ENCODE data around the gene PARP14. TPM values are rescaled to one million over a fixed set of nuclear protein-coding genes. Genes with fewer than 3 reads are reported as not detected.

The PARP14 gene
- total RNA-seq, 1 experiment from 2014 or later, result 33.3 TPM

- Histone ChIP-seq H3K79me2 (ENCODE audit: low read depth) (no peaks in the 10 kb centered on the region), H3K4me3 (no peak overlapping the region), H4K20me1 (ENCODE audit: insufficient read depth) (no peaks in the 10 kb centered on the region), H3K4me2 (no peak overlapping the region), H3K27ac (no peak overlapping the region), H3K4me1 (replicated peaks; ENCODE audit: insufficient read depth) (no peaks in the 10 kb centered on the region), H3K9me3 (ENCODE audit: insufficient read depth, low read depth) (no peaks in the 10 kb centered on the region), H3K27me3 (ENCODE audit: insufficient read depth, low read depth) (no peaks in the 10 kb centered on the region), H3K36me3 (ENCODE audit: low read depth) (no peaks in the 10 kb centered on the region), H3F3A (ENCODE audit: insufficient read depth, low read depth) (no peaks in the 10 kb centered on the region), H3K9me2 (ENCODE audit: insufficient read depth) (no peaks in the 10 kb centered on the region), H2AFZ (no peak overlapping the region)
- no peak for TF ChIP-seq EZH2 (IDR thresholded peaks at IDR 0.05; ENCODE audit: low read depth)
- TF ChIP-seq, protein P1, sequence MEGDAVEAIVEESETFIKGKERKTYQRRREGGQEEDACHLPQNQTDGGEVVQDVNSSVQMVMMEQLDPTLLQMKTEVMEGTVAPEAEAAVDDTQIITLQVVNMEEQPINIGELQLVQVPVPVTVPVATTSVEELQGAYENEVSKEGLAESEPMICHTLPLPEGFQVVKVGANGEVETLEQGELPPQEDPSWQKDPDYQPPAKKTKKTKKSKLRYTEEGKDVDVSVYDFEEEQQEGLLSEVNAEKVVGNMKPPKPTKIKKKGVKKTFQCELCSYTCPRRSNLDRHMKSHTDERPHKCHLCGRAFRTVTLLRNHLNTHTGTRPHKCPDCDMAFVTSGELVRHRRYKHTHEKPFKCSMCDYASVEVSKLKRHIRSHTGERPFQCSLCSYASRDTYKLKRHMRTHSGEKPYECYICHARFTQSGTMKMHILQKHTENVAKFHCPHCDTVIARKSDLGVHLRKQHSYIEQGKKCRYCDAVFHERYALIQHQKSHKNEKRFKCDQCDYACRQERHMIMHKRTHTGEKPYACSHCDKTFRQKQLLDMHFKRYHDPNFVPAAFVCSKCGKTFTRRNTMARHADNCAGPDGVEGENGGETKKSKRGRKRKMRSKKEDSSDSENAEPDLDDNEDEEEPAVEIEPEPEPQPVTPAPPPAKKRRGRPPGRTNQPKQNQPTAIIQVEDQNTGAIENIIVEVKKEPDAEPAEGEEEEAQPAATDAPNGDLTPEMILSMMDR (conservative IDR thresholded peaks at IDR 0.05), result no peak
- POLR2A ChIA-PET (ENCODE audit: unreplicated experiment), result interaction anchor here (0.6 kb wide), 1 partner anchor 401 kb away, joined by 3 read pairs; no protein-coding TSS in a partner anchor
- intact Hi-C loops (cut with micrococcal nuclease; ENCODE audit: unreplicated experiment), result no loop called here
- no TSS peak for BruUV-seq (replicated peaks)
- CTCF ChIA-PET, result interaction anchor here (0.6 kb wide), 1 partner anchor 18 kb away, joined by 7 read pairs; no protein-coding TSS in a partner anchor
- DNase-seq, result no peak
Measured at GRCh38 chr3:122774564-122774963, 93.9 kb downstream of the PARP14 start.

DNA sequence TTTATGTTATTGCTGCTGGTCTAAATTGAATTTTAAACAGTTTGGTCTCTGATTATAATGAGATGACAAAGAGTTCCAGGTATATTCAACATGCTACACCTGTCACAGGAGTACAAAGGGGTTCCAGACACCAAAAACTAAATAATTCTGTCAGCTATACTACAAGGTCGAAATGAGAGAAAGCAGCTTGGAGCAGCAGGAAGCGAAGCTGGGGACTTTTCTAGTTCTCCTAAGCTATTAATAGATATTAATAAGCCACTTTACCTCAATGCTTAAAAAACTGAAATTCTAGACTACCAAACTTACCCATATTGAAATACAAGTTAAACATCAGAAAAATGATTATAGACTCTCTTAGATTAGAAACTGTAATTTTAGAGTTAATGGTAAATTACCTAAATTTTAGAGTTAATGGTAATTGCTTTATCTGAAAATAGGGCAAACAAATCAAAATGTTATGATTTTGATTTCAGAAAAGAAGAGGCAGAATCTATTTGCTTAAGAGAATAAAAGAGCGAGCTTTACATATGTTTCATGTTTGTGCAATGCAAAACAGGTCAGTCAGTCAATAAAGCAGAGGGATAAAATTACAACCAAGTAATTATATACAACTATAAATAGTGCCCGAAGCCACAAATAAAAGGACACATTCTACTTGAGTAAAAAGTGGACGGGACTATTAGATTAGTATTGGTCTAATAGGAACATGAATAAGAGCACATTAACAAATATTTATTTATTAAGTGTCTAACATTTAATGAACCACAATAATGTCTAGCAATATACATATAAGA, 96.2 kb downstream of the PARP14 start:
- DNase-seq, result no peak
- Histone ChIP-seq H3K9me2 (ENCODE audit: insufficient read depth) (no peaks in the 10 kb centered on the region), H4K20me1 (ENCODE audit: insufficient read depth) (no peaks in the 10 kb centered on the region), H3K27me3 (ENCODE audit: insufficient read depth, low read depth) (no peaks in the 10 kb centered on the region), H2AFZ (no peak overlapping the region), H3F3A (ENCODE audit: insufficient read depth, low read depth) (no peaks in the 10 kb centered on the region), H3K4me3 (no peak overlapping the region), H3K4me2 (no peak overlapping the region), H3K79me2 (ENCODE audit: low read depth) (no peaks in the 10 kb centered on the region), H3K27ac (no peak overlapping the region), H3K9me3 (ENCODE audit: insufficient read depth, low read depth) (no peaks in the 10 kb centered on the region), H3K4me1 (replicated peaks; ENCODE audit: insufficient read depth) (no peaks in the 10 kb centered on the region), H3K36me3 (ENCODE audit: low read depth) (peaks cover under 1% of the 10 kb centered on the region; the same call in 1 of the 2 replicates)
- intact Hi-C loops (cut with micrococcal nuclease; ENCODE audit: unreplicated experiment), result no loop called here
- no TSS peak for BruUV-seq (replicated peaks)
- TF ChIP-seq EZH2 (IDR thresholded peaks at IDR 0.05; ENCODE audit: low read depth), result no peak
- TF ChIP-seq, protein P1 (conservative IDR thresholded peaks at IDR 0.05), result no peak
- POLR2A ChIA-PET (ENCODE audit: unreplicated experiment), result no interaction called here
- CTCF ChIA-PET, result no interaction called here

- Histone ChIP-seq H3K9me3 (ENCODE audit: insufficient read depth, low read depth) (no peaks in the 10 kb centered on the region), H3K4me1 (replicated peaks; ENCODE audit: insufficient read depth) (no peaks in the 10 kb centered on the region), H4K20me1 (ENCODE audit: insufficient read depth) (no peaks in the 10 kb centered on the region), H2AFZ (no peak overlapping the region), H3F3A (ENCODE audit: insufficient read depth, low read depth) (no peaks in the 10 kb centered on the region), H3K9me2 (ENCODE audit: insufficient read depth) (no peaks in the 10 kb centered on the region), H3K79me2 (ENCODE audit: low read depth) (no peaks in the 10 kb centered on the region), H3K4me3 (no peak overlapping the region), H3K27me3 (ENCODE audit: insufficient read depth, low read depth) (no peaks in the 10 kb centered on the region), H3K27ac (no peak overlapping the region), H3K36me3 (ENCODE audit: low read depth) (peaks cover 4% of the 10 kb centered on the region; the same call in 1 of the 2 replicates), H3K4me2 (no peak overlapping the region)
- no peak for DNase-seq
- intact Hi-C loops (cut with micrococcal nuclease; ENCODE audit: unreplicated experiment), result no loop called here
- TF ChIP-seq, protein P1 (conservative IDR thresholded peaks at IDR 0.05), result no peak
- no peak for TF ChIP-seq EZH2 (IDR thresholded peaks at IDR 0.05; ENCODE audit: low read depth)
- POLR2A ChIA-PET (ENCODE audit: unreplicated experiment), result no interaction called here
- no TSS peak for BruUV-seq (replicated peaks)
- CTCF ChIA-PET, result no interaction called here
Measured at GRCh38 chr3:122777563-122777962, 96.9 kb downstream of the PARP14 start.

Other genes starting within 250 kb of the PARP14 start
- 78.2 and 89.2 TPM in 2 replicates for gene KPNA1, start 165.9 kb upstream of the PARP14 start, total RNA-seq (2021)
- 15.0 and 21.1 TPM in 2 replicates for gene PARP9, start 116.5 kb upstream of the PARP14 start, total RNA-seq (2021)
- 30.0 and 41.7 TPM in 2 replicates for gene DTX3L, start 116.5 kb upstream of the PARP14 start, total RNA-seq (2021)
- gene PARP15, start 103.2 kb upstream of the PARP14 start, total RNA-seq (2021), result 0.07 and 0.13 TPM in 2 replicates
- 8.9 and 10.9 TPM in 2 replicates for gene HSPBAP1, start 113.0 kb downstream of the PARP14 start, total RNA-seq (2021)
- 24.0 and 28.1 TPM in 2 replicates for gene SLC49A4, start 114.2 kb downstream of the PARP14 start, total RNA-seq (2021)

Measured in PC-9 (cell line).